ENCODE data around the gene REP15. TPM values are rescaled to one million over a fixed set of nuclear protein-coding genes. Genes with fewer than 3 reads are reported as not detected.

REP15 gene
- total RNA-seq: not detected
- total RNA-seq (2013): 0.11 TPM

- H3K27me3 ChIP-seq (ENCODE audit: control insufficient read depth, insufficient read depth, low read length): no peaks in the 10 kb centered on the region
- no peak within 1 kb of the TSS for H3K27ac ChIP-seq (ENCODE audit: low read length)
- no peaks in the 10 kb centered on the region for H3K36me3 Mint-ChIP-seq
- H3K9me3 Mint-ChIP-seq: no peaks in the 10 kb centered on the region
- H3K36me3 ChIP-seq (ENCODE audit: control insufficient read depth, insufficient read depth, low read length): no peaks in the 10 kb centered on the region
- TF ChIP-seq CTCF (IDR thresholded peaks at IDR 0.05): no peak
- 87% methylated on average over 5 of the region's 5 CpGs for WGBS (ENCODE audit: insufficient coverage)
- H3K4me1 Mint-ChIP-seq: no peaks in the 10 kb centered on the region
- no peaks in the 10 kb centered on the region for H3K4me1 ChIP-seq (ENCODE audit: control insufficient read depth, insufficient read depth, low read length)
- DNase-seq (no peak), ATAC-seq (no peak)
- no peak within 1 kb of the TSS for H3K27ac Mint-ChIP-seq
- no peak within 1 kb of the TSS for H3K4me3 ChIP-seq (ENCODE audit: low read length)
- peaks cover 13 to 16% of the 10 kb centered on the region in 2 donors for H3K27me3 Mint-ChIP-seq (ENCODE audit: low read depth in 2 of 2)
- H3K9me3 ChIP-seq (ENCODE audit: control insufficient read depth, insufficient read depth, low read length): no peaks in the 10 kb centered on the region
- H3K4me3 Mint-ChIP-seq: no peak within 1 kb of the TSS
- intact Hi-C loops (cut with micrococcal nuclease): no loop called here
Observed at GRCh38 chr12:27696293-27696652, at the start of gene REP15. REP15 (plus strand) TSS chr12:27696447; CDS start chr12:27696563, 116 bp downstream.

GRCh38 chr12:27650011-27650410 is 46.2 kb upstream of the REP15 start:
- ATAC-seq (no peak), DNase-seq (no peak)
- H3K4me1 ChIP-seq (ENCODE audit: control insufficient read depth, insufficient read depth, low read length): no peaks in the 10 kb centered on the region
- Mint-ChIP-seq H3K27ac (no peak overlapping the region), H3K4me3 (no peak overlapping the region), H3K9me3 (no peaks in the 10 kb centered on the region), H3K36me3 (no peaks in the 10 kb centered on the region), H3K27me3 (ENCODE audit: low read depth in 2 of 2) (peaks cover 0 to 7% of the 10 kb centered on the region in 2 donors), H3K4me1 (peaks cover 0 to 5% of the 10 kb centered on the region in 2 donors)
- H3K4me3 ChIP-seq (ENCODE audit: low read length): no peak overlapping the region
- no peaks in the 10 kb centered on the region for H3K9me3 ChIP-seq (ENCODE audit: control insufficient read depth, insufficient read depth, low read length)
- H3K36me3 ChIP-seq (ENCODE audit: control insufficient read depth, insufficient read depth, low read length): no peaks in the 10 kb centered on the region
- no CpG with 5 or more reads among the region's 1 CpG for WGBS (ENCODE audit: insufficient coverage)
- intact Hi-C loops (cut with micrococcal nuclease): no loop called here
- no peak for TF ChIP-seq CTCF (IDR thresholded peaks at IDR 0.05)
- no peak overlapping the region for H3K27ac ChIP-seq (ENCODE audit: low read length)
- H3K27me3 ChIP-seq (ENCODE audit: control insufficient read depth, insufficient read depth, low read length): no peaks in the 10 kb centered on the region

GRCh38 chr12:27651201-27651600 is 45.0 kb upstream of the REP15 start:
- H3K36me3 ChIP-seq (ENCODE audit: control insufficient read depth, insufficient read depth, low read length): no peaks in the 10 kb centered on the region
- intact Hi-C loops (cut with micrococcal nuclease): no loop called here
- Mint-ChIP-seq H3K27ac (no peak overlapping the region), H3K27me3 (ENCODE audit: low read depth in 2 of 2) (peaks cover 0 to 7% of the 10 kb centered on the region in 2 donors), H3K4me1 (peaks cover 0 to 5% of the 10 kb centered on the region in 2 donors), H3K36me3 (no peaks in the 10 kb centered on the region), H3K9me3 (no peaks in the 10 kb centered on the region), H3K4me3 (no peak overlapping the region)
- no peak overlapping the region for H3K4me3 ChIP-seq (ENCODE audit: low read length)
- no peak for DNase-seq
- no peak for TF ChIP-seq CTCF (IDR thresholded peaks at IDR 0.05)
- no peak overlapping the region for H3K27ac ChIP-seq (ENCODE audit: low read length)
- no peaks in the 10 kb centered on the region for H3K9me3 ChIP-seq (ENCODE audit: control insufficient read depth, insufficient read depth, low read length)
- no peaks in the 10 kb centered on the region for H3K27me3 ChIP-seq (ENCODE audit: control insufficient read depth, insufficient read depth, low read length)
- ATAC-seq: no peak
- 91% methylated on average over 1 of the region's 1 CpG for WGBS (ENCODE audit: insufficient coverage)
- no peaks in the 10 kb centered on the region for H3K4me1 ChIP-seq (ENCODE audit: control insufficient read depth, insufficient read depth, low read length)

DNA sequence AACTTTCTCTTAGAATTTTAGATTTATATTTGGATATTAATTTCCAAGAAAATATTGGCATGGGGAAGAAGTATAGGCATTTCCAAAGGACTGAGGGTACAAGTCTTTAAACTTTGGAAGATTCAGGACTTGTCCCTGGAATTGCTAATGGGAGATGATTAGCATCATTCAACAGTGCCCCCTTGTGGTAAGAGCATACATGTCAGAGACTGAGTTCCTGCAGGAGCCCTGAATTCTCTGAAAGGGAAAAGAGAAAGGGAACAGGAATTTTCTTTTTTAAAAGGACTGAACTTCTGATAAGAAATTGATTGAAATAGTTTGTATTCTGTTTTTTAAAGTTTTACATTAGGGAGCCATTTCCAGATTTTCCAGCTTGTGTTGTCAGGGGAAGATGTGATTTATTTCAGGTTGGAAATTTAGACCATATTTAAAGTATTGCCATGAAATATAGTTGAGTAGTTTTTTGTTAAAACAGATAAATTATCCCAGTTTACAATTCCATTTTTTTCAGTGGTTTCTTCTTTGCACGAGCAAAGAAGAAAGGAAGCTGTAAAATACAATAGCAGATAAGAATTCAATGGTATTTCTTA is 44.0 kb upstream of the REP15 start:
- Mint-ChIP-seq H3K4me3 (no peak overlapping the region), H3K4me1 (peaks cover 0 to 5% of the 10 kb centered on the region in 2 donors), H3K9me3 (no peaks in the 10 kb centered on the region), H3K27ac (no peak overlapping the region), H3K27me3 (ENCODE audit: low read depth in 2 of 2) (peaks cover 0 to 7% of the 10 kb centered on the region in 2 donors), H3K36me3 (no peaks in the 10 kb centered on the region)
- no CpG with 5 or more reads among the region's 1 CpG for WGBS (ENCODE audit: insufficient coverage)
- Histone ChIP-seq H3K4me3 (ENCODE audit: low read length) (no peak overlapping the region), H3K9me3 (ENCODE audit: control insufficient read depth, insufficient read depth, low read length) (no peaks in the 10 kb centered on the region), H3K27ac (ENCODE audit: low read length) (no peak overlapping the region), H3K27me3 (ENCODE audit: control insufficient read depth, insufficient read depth, low read length) (no peaks in the 10 kb centered on the region), H3K4me1 (ENCODE audit: control insufficient read depth, insufficient read depth, low read length) (no peaks in the 10 kb centered on the region), H3K36me3 (ENCODE audit: control insufficient read depth, insufficient read depth, low read length) (no peaks in the 10 kb centered on the region)
- DNase-seq (peak in 1 of 2 donors; percentile 73), ATAC-seq (peak in 1 of 3 donors; percentile 48)
- intact Hi-C loops (cut with micrococcal nuclease): loop anchor here (2.0 kb wide), 1 partner anchor 217 kb away; no protein-coding TSS in a partner anchor
- TF ChIP-seq CTCF (IDR thresholded peaks at IDR 0.05): peak; percentile 82

Data from natural killer cell (primary cell).